ENCODE results near the gene TMEM45A.
"Not testable (repeated sequence)": the region's sequence is repeated elsewhere in the genome, so short reads cannot be mapped to it uniquely, and the experiment has no call there.

TMEM45A gene, protein sequence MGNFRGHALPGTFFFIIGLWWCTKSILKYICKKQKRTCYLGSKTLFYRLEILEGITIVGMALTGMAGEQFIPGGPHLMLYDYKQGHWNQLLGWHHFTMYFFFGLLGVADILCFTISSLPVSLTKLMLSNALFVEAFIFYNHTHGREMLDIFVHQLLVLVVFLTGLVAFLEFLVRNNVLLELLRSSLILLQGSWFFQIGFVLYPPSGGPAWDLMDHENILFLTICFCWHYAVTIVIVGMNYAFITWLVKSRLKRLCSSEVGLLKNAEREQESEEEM

GRCh38 chr3:100492059-100493006 lies at the start of gene TMEM45A:
Gene TMEM45A (plus strand): TSS chr3:100492619. CDS start chr3:100555212, 62,593 bp downstream.
- DNase-seq (ENCODE audit: low read depth), result peak; percentile 65

DNA sequence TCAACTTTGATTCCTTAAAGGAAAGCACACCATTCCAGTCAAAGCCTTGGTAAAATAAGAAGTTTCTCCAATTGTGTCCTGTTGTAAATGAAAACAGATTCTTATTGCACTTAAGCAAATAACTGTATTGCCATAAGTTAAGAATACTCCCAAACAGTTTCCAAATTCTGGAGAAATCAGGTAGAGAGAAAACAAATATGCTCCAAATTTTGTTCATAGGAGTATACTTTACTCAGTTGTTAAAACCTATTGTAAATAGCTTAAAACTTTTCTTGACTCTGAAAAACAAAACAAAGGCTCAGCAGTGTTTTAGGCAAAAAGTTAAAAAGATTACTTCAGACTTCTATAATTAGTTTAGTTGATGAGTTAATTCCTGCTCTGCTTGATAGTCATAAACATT lies 48.7 kb upstream of the TMEM45A start:
- DNase-seq (ENCODE audit: low read depth), result no peak

- not testable (repeated sequence) for DNase-seq (ENCODE audit: low read depth)
Measured at GRCh38 chr3:100447067-100447466, 45.4 kb upstream of the TMEM45A start.

GRCh38 chr3:100448079-100448478 lies 44.3 kb upstream of the TMEM45A start:
- DNase-seq (ENCODE audit: low read depth), result no peak

DNA sequence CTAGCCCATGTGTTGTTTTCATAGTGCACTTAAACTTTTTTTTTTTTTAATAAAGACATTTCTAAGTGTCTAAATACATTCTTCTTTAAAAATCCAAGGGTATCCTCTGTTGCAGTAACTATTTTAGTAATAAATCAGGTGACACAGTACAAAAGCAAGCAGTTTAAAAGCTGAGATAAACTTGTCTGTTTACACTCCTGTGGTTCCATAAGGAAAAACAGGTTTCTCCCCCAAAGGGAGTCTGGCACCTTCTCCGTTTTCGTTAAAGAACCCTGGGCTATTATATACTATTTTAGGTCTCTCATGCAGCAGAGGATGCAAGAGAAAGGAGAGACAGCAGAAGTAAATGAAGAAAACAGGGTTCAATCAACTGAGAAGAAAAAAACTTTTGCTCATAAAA lies 43.2 kb upstream of the TMEM45A start:
- DNase-seq (ENCODE audit: low read depth), result no peak

DNA sequence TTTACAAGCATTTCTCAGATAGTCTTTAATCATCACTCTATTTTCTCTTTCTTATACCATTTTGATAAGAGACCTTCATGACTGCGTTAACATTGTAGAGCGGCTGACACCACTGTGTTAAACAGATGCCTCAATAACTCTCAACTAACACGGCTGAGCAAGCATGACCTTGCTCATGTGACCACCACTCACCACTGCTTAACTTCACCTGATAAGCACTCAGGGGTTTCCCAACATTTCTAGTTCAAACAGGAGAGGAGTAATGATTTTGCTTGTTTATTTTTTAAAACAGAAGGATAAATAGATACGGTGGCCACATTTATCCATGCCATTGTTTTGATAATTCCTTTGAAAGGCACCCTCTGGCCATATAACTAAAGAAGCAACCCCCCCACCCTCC lies 37.7 kb upstream of the TMEM45A start:
- no peak for DNase-seq (ENCODE audit: low read depth)

GRCh38 chr3:100455841-100456550 lies 36.4 kb upstream of the TMEM45A start:
- DNase-seq (ENCODE audit: low read depth), result no peak

DNA sequence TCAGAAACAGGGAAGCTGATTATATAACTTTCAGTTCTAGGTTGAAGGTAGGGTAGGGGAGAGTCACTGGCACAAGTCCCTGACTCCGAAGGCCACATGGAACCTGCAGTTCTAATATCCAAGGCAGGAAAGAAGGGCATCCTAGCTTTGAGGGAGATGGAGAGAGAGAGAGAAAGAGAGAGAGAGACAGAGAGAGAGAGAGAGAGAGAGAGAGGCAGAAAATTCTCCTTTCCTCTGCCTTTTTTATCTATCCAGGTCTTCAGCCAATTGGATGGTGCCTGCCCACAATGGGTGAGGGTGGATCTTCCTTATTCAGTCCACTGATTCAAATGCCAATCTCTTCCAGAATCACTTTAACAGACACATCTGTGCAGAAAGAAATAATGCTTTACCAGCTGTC lies 35.7 kb upstream of the TMEM45A start:
- no peak for DNase-seq (ENCODE audit: low read depth)

- DNase-seq (ENCODE audit: low read depth), result no peak
Measured at GRCh38 chr3:100457811-100458210, 34.6 kb upstream of the TMEM45A start.

DNA sequence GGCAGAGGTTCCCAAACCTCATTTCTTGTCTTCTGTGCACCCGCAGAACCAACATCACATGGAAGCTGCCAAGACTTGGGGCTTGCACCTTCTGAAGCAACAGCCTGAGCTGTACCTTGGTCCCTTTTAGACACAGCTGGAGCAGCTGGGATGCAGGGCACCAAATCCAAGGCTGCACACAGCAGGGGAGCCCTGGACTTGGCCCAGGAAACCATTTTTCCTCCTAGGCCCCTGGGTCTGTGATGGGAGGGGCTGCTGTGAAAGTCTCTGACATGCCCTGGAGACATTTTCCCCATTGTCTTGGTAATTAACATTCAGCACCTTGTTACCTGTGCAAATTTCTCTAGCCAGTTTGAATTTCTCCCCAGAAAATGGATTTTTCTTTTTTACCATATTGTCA lies 33.6 kb upstream of the TMEM45A start:
- DNase-seq (ENCODE audit: low read depth), result no peak

DNA sequence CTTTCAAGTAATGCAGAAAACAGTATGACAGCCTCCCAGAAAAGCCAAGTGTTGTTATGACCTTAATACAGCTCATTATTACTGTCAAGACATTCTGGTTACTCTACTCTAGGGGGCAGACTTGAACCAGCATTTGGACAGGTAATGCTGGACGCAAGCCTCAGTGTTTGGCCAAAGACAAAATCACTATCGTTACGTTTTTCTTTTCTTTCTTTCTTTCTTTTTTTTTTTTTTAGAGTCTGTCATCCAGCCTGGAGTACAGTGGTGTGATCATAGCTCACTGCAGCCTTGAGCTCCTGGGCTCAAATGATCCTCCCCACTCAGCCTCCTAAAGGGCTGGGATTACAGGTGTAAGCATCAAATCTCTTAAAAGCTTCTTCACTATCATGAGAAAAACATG lies 29.4 kb upstream of the TMEM45A start:
- no peak for DNase-seq (ENCODE audit: low read depth)

DNA sequence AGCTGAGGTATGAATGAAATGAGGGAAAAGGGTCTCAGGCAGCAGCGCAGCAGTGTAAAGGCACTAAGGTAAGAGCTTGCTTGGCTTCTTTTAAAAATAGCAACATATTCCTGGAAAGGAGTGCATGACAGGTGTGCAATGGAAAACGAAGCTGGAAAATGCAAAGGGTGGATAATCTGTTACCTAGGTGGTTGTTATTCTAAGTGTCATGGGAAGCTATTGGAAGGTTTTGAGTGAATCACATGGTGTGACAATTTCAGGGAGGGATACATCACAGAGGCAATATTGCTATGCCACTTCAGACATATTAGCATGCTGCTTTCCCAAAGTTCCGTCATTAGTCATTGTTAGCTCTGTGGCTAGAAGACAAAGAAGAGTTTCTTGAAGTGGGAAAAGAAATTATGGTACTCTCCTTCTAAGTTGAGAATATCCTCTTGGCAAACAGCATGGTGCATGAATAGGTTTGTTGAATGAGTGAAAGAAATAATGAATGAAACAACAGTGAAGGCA lies 28.7 kb upstream of the TMEM45A start:
- DNase-seq (ENCODE audit: low read depth), result no peak

DNA sequence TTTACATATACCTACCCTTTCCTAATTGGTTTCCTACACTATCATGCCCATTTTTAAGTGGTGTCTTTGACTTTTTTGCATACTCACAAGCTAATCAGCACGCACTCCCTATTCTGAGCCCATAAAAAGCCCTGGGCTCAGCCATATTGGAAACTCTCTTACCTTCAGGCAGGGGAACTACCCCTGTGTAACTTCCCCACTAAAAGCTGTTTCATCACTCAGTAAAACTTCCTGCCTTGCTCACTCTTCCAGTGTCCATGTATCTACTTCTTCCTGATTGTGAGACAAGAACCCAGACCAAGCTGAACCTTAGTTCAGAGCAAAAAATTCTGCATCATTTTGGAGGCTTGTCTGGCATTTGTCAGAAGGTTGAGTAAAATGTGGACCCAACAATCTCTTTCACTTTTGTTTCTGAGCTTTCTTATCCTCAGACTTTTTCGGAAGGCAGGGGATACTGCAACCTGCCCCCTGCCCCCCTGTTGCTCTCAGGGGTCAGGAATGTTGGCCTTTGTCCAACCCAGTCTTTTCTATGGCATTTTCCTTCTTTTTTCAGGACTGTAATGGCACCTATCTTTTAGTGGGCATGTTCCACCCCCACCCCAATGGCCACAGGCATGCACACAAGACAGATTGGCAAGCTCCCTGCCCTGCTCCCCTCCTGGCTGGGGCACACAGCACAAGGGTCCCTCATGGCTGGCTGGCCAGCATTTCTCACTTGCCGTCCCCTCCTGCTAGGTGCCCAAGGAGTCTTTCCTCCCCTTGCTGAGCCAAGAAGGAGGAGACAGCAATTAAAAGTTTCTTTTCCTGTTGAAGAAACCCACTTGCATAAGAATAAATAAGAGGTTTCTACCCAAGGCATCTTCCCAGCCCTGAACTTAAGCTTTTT lies 26.3 kb upstream of the TMEM45A start:
- DNase-seq (ENCODE audit: low read depth), result no peak

DNA sequence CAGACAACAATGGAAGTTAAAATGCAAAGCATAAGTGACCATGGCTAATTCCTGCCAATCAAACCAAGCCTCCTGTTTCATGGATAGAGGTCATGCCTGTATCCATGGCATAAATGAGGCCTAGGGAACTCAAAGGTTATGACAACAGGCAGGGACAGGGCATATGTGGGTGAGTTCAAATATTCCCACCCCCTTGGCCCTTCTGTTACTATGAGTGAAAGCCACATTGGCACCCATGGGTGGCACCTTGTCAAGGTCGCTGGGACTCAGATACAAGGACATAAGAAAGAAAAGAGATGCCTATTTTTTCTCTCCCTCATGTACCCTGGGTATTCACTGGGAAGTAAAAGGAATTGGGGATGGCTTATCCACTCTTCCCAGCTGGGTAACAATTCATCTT lies 25.3 kb upstream of the TMEM45A start:
- DNase-seq (ENCODE audit: low read depth), result no peak

- no peak for DNase-seq (ENCODE audit: low read depth)
Measured at GRCh38 chr3:100468676-100469075, 23.7 kb upstream of the TMEM45A start.

GRCh38 chr3:100470951-100471350 lies 21.5 kb upstream of the TMEM45A start:
- no peak for DNase-seq (ENCODE audit: low read depth)

GRCh38 chr3:100471444-100471843 lies 21.0 kb upstream of the TMEM45A start:
- DNase-seq (ENCODE audit: low read depth), result no peak

DNA sequence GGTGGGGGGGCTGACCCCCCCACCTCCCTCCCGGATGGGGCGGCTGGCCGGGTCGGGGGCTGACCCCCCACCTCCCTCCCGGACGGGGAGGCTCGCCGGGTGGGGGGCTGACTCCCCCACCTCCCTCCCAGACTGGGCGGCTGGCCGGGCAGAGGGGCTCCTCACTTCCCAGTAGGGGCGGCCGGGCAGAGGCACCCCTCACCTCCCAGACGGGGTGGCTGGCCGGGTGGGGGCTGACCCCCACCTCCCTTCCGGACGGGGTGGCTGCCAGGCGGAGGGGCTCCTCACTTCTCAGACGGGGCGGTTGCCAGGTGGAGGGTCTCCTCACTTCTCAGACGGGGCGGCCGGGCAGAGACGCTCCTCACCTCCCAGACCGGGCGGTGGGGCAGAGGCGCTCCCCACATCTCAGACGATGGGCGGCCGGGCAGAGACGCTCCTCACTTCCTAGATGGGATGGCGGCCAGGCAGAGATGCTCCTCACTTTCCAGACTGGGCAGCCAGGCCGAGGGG lies 14.5 kb upstream of the TMEM45A start:
- not testable (repeated sequence) for DNase-seq (ENCODE audit: low read depth)

DNA sequence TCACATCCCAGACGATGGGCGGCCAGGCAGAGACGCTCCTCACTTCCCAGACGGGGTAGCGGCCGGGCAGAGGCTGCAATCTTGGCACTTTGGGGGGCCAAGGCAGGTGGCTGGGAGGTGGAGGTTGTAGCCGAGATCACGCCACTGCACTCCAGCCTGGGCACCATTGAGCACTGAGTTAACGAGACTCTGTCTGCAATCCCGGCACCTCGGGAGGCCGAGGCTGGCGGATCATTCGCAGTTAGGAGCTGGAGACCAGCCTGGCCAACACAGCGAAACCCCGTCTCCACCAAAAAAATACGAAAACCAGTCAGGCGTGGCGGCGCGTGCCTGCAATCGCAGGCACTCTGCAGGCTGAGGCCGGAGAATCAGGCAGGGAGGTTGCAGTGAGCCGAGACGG lies 13.9 kb upstream of the TMEM45A start:
- DNase-seq (ENCODE audit: low read depth), result not testable (repeated sequence)

GRCh38 chr3:100480081-100480480 lies 12.3 kb upstream of the TMEM45A start:
- DNase-seq (ENCODE audit: low read depth), result no peak

- no peak for DNase-seq (ENCODE audit: low read depth)
Measured at GRCh38 chr3:100482176-100482575, 10.2 kb upstream of the TMEM45A start.
